Right atrium auricular region (tissue), 2 donors: ENCODE data around the gene SLC34A1. TPM values are rescaled to one million over a fixed set of nuclear protein-coding genes. Genes with fewer than 3 reads are reported as not detected.
A peak's percentile ranks its signal among the peaks of the same experiment; 100 is the strongest.
"Not testable (repeated sequence)": the region's sequence is repeated elsewhere in the genome, so short reads cannot be mapped to it uniquely, and the experiment has no call there.

Source experiments
- DNase-seq: peaks from one replicate; pipeline ENCODE4 v3.0.0-alpha.2; 2019; ENCODE audit warnings: low spot score
- H3K27ac ChIP-seq, 2 donors: fragments of 200-600 bp; sonication (generic); 1 replicate in 1 of 2; 2 replicates in 1 of 2; pipeline ENCODE4 v1.5.1; 2016 to 2019
- H3K27me3 ChIP-seq, 2 donors: fragments of 200-600 bp; sonication (generic); one replicate each; pipeline versions ENCODE4 v1.5.1 to v1.6.0; 2017 to 2019
- H3K36me3 ChIP-seq: fragments of 200-600 bp; sonication (generic); one replicate; pipeline ENCODE4 v1.5.1; 2016
- H3K4me1 ChIP-seq, 2 donors: fragments of 200-600 bp; sonication (generic); one replicate each; pipeline versions ENCODE4 v1.5.1 to v1.6.0; 2017 to 2019
- H3K4me3 ChIP-seq, 2 donors: fragments of 200-600 bp; sonication (generic); 1 replicate in 1 of 2; 2 replicates in 1 of 2; pipeline ENCODE4 v1.5.1; 2017 to 2019; ENCODE audit warnings: mild to moderate bottlenecking in 1 of 2, moderate library complexity in 1 of 2
- H3K9me3 ChIP-seq, 2 donors: fragments of 200-600 bp; sonication (generic); one replicate each; pipeline ENCODE4 v1.5.1; 2019
- total RNA-seq, 2 donors: library from RNA; depleted of rRNA; stranded (reverse); fragments of >200 nt; gene quantifications; one replicate each; pipeline ENCODE4 v1.1.0, GENCODE V29; 2016
- TF ChIP-seq, protein P1 (sequence below), 2 donors: fragments of 200-600 bp; sonication (generic); IDR thresholded peaks; one replicate each; pipeline ENCODE4 v1.5.1; 2019; ENCODE audit warnings: antibody characterized with exemption in 2 of 2

The SLC34A1 gene
- total RNA-seq, 2 donors from 2014 or later = not detected

DNA sequence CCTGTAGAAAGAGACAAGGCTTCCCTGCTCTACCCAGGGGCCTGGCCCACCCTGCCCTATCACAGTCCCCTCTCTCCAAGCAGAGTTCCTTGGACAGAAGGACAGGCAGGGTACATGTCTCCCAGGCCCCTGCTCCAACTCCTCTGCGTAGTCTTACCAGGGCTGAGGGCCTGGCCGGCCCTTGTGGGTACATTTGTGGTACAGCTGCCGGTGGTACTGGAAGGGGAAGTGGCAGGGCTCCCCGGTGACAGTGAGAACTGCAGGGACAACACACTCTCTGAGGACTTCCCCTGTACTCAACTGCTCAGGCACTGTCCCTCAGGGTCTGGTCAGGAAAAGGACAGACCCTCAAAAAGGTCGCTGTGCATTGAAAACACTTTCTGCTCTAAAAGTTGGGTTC, 21.6 kb downstream of the SLC34A1 start:
- peaks cover 0 to 29% of the 10 kb centered on the region in 2 donors for H3K4me1 ChIP-seq

DNA sequence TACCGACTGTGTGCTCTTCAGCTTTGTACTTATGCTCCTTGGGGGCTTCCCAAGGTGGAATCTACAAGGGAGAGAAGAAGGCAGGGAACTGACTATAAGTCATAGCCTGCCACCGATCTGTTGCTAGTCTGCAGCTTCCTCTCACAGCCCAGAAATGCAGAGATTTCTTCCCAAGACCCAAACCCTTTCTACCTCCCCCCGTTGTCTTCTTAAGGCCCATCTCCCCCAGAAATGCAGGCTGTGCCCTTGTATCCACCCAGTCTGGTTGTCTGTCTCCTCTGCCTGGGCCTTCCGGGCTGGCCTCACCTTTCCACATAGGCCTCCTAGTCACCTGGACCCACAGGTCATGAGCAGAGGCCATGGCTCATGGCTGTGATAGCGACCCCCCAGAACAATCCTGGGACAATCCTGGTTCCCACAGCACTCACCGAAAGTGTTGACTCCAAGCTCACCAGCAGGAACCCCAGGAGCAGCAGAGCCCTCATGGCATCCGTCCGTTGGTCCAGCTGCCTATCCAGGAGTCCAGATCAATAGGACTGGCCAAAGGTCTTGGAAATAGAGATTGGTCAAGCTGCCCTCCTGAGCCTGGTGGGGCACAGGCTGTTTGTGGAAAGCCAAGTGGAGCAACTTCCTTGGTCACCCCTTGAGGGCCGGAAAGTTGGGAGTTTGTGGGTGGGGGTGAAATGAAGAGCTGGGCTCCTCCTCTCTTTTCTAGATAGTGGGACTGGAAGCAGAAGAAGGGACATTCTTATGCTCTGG, 25.0 kb downstream of the SLC34A1 start, which contains the start of gene F12:
Gene F12 (minus strand): TSS at position 522 of the 759 bp plus-strand sequence. CDS start 37 bp downstream, at position 485.
- Histone ChIP-seq H3K27ac (no peak within 1 kb of the TSS), H3K9me3 (no peaks in the 10 kb centered on the region), H3K4me1 (peaks cover 0 to 7% of the 10 kb centered on the region in 2 donors), H3K36me3 (no peaks in the 10 kb centered on the region), H3K4me3 (no peak within 1 kb of the TSS), H3K27me3 (no peaks in the 10 kb centered on the region)
- TF ChIP-seq, protein P1, sequence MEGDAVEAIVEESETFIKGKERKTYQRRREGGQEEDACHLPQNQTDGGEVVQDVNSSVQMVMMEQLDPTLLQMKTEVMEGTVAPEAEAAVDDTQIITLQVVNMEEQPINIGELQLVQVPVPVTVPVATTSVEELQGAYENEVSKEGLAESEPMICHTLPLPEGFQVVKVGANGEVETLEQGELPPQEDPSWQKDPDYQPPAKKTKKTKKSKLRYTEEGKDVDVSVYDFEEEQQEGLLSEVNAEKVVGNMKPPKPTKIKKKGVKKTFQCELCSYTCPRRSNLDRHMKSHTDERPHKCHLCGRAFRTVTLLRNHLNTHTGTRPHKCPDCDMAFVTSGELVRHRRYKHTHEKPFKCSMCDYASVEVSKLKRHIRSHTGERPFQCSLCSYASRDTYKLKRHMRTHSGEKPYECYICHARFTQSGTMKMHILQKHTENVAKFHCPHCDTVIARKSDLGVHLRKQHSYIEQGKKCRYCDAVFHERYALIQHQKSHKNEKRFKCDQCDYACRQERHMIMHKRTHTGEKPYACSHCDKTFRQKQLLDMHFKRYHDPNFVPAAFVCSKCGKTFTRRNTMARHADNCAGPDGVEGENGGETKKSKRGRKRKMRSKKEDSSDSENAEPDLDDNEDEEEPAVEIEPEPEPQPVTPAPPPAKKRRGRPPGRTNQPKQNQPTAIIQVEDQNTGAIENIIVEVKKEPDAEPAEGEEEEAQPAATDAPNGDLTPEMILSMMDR (IDR thresholded peaks at IDR 0.05) = no peak
- DNase-seq = no peak

More for the DNA sequence above, 21.6 kb downstream of the SLC34A1 start:
- Histone ChIP-seq H3K27ac (no peak overlapping the region), H3K27me3 (peaks cover 18 to 21% of the 10 kb centered on the region in 2 donors), H3K9me3 (no peaks in the 10 kb centered on the region), H3K36me3 (no peaks in the 10 kb centered on the region), H3K4me3 (no peak overlapping the region)
- TF ChIP-seq, protein P1 (IDR thresholded peaks at IDR 0.05) = no peak
- peak; percentile 62 for DNase-seq

DNA sequence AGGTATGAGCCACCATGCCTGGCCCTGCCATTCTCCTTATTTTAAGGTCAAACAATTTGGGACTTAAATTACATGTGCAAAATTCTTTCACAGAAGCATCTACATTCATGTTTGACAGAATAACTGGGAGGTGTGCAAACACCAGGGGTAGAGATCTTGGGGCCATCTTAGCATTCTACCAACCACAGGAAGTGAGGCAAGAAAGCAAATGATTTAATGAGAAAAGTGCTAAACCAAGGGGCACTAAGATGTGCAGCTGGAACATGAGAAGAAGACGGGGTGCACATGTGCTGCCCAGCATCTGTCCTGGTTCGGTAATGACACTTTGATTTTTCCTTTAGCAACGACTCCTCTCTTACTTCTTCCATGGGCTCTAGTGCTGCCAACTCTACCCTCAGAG, 26.3 kb downstream of the SLC34A1 start:
- no peak overlapping the region for H3K4me3 ChIP-seq
- H3K27me3 ChIP-seq = no peaks in the 10 kb centered on the region
- no peak overlapping the region for H3K27ac ChIP-seq
- TF ChIP-seq, protein P1 (IDR thresholded peaks at IDR 0.05) = no peak
- no peaks in the 10 kb centered on the region for H3K36me3 ChIP-seq
- no peaks in the 10 kb centered on the region for H3K4me1 ChIP-seq
- no peaks in the 10 kb centered on the region for H3K9me3 ChIP-seq
- DNase-seq = no peak

DNA sequence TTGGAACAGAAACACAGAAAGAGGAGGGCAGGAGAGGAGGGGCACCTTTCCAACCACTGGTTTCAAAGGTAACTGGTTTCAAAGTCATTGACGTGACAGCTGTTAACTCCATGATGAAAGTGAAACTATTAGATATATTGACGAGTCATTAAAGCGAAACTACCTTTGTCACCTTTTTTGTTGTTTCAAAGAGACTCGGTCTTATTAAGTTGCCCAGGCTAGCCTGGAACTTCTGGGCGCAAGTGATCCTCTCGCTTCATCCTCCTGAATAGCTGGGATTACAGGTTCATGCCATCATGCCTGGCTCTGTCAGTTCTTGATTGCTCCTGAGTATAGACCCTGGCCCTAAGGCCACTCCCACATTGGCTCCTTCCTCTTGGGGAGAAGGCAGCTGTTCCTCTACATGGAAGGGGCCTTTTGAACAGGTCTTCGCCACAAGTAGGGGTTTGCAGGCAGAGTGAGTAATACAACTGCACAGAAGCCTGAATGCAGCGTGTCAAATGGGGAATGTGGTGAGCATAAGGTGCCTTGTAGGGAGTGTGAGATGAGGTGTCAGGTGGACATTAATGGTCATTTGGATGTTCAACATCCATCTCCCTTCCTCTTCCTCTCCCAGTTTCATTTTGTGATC, 28.5 kb downstream of the SLC34A1 start:
- TF ChIP-seq, protein P1 (IDR thresholded peaks at IDR 0.05) = no peak
- DNase-seq = no peak
- H3K27ac ChIP-seq = no peak overlapping the region
- no peaks in the 10 kb centered on the region for H3K4me1 ChIP-seq
- no peaks in the 10 kb centered on the region for H3K36me3 ChIP-seq
- no peak overlapping the region for H3K4me3 ChIP-seq
- no peaks in the 10 kb centered on the region for H3K9me3 ChIP-seq
- H3K27me3 ChIP-seq = no peaks in the 10 kb centered on the region

DNA sequence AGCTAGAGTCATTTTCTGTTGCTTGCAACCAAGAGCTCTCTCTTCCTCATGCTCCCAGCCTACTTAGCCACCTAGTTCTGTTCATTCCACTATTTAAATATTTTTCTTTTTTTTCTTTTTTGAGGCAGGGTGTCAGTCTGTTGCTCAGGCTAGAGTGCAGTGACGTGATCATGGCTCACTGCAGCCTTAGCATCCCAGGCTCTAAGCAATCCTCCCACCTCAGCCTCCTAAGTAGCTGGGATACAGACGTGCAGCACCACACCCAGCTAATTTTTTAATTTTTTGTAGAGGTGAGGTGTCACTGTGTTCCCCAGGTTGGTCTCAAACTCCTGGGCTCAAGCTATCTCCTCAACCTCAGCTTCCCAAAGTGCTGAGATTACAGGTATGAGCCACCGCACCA, 30.2 kb downstream of the SLC34A1 start:
- no peaks in the 10 kb centered on the region for H3K9me3 ChIP-seq
- TF ChIP-seq, protein P1 (IDR thresholded peaks at IDR 0.05) = no peak
- no peak overlapping the region for H3K27ac ChIP-seq
- H3K36me3 ChIP-seq = no peaks in the 10 kb centered on the region
- no peaks in the 10 kb centered on the region for H3K27me3 ChIP-seq
- no peak overlapping the region for H3K4me3 ChIP-seq
- DNase-seq = no peak
- H3K4me1 ChIP-seq = no peaks in the 10 kb centered on the region

DNA sequence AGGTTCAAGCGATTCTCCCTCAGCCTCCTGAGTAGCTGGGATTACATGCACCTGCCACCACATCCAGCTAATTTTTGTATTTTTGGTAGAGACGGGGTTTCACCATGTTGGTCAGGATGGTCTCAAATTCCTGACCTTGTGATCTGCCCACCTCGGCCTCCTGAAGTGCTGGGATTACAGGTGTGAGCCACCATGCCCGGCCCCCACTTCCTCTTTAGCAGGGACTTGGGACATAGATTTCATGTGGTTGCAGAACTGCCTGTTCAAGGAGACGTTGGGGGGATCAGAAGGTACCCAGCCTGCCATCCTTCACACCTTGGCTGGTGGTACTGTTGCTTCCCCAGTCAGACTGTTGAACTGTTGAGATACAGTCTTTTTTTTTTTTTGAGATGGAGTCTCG, 32.8 kb downstream of the SLC34A1 start:
- not testable (repeated sequence) for H3K4me1 ChIP-seq, H3K27ac ChIP-seq, DNase-seq, H3K9me3 ChIP-seq, H3K4me3 ChIP-seq, H3K36me3 ChIP-seq, H3K27me3 ChIP-seq
